Ammon's horn (tissue), 1 donor: Measurements from ENCODE around the gene C2orf49.

Experiments
- DNase-seq: peaks from one replicate; pipeline ENCODE4 v3.0.0-alpha.2; 2016; ENCODE audit warnings: low spot score

Gene C2orf49

GRCh38 chr2:105362862-105363591, 25.7 kb downstream of the C2orf49 start:
- peak; percentile 32 for DNase-seq

- DNase-seq, result no peak
Measured at GRCh38 chr2:105364436-105365139, 27.2 kb downstream of the C2orf49 start.

GRCh38 chr2:105365206-105365605, 27.9 kb downstream of the C2orf49 start:
- DNase-seq, result no peak

- no peak for DNase-seq
Measured at GRCh38 chr2:105368759-105369408, 31.5 kb downstream of the C2orf49 start.

- DNase-seq, result peak; percentile 94
Measured at GRCh38 chr2:105369777-105370690, 32.7 kb downstream of the C2orf49 start.

GRCh38 chr2:105371156-105371555, 33.8 kb downstream of the C2orf49 start:
- no peak for DNase-seq

- DNase-seq, result no peak
Measured at GRCh38 chr2:105371810-105372209, 34.5 kb downstream of the C2orf49 start.

- no peak for DNase-seq
Measured at GRCh38 chr2:105373344-105373781, 36.0 kb downstream of the C2orf49 start.

- DNase-seq, result no peak
Measured at GRCh38 chr2:105373895-105374401, 36.6 kb downstream of the C2orf49 start.

GRCh38 chr2:105375001-105375561, 37.7 kb downstream of the C2orf49 start:
- DNase-seq, result no peak

GRCh38 chr2:105376010-105376409, 38.7 kb downstream of the C2orf49 start:
- no peak for DNase-seq

GRCh38 chr2:105376789-105377240, 39.5 kb downstream of the C2orf49 start:
- no peak for DNase-seq

- no peak for DNase-seq
Measured at GRCh38 chr2:105377871-105378270, 40.5 kb downstream of the C2orf49 start.

GRCh38 chr2:105378276-105378840, 41.0 kb downstream of the C2orf49 start:
- no peak for DNase-seq

- no peak for DNase-seq
Measured at GRCh38 chr2:105378921-105379383, 41.6 kb downstream of the C2orf49 start.

- DNase-seq, result no peak
Measured at GRCh38 chr2:105379741-105380186, 42.4 kb downstream of the C2orf49 start.

- DNase-seq, result no peak
Measured at GRCh38 chr2:105380432-105381100, 43.2 kb downstream of the C2orf49 start.

GRCh38 chr2:105381101-105381668, 43.8 kb downstream of the C2orf49 start:
- no peak for DNase-seq

- DNase-seq, result no peak
Measured at GRCh38 chr2:105382177-105382576, 44.8 kb downstream of the C2orf49 start.
